Osteoblast (primary cell): ENCODE results near the gene KANK2. TPM values are rescaled to one million over a fixed set of nuclear protein-coding genes. Genes with fewer than 3 reads are reported as not detected.

Experiments used
- DNase-seq: peaks from one replicate; pipeline ENCODE4 v3.0.0; 2011; ENCODE audit warnings: low spot score, mixed read lengths; ENCODE audit not compliant: insufficient read length; ENCODE audit errors: missing footprints
- H2AFZ ChIP-seq: 2 replicates; pipeline ENCODE4 v1.6.0; 2011; ENCODE audit warnings: mild to moderate bottlenecking, low read length
- H3K27ac ChIP-seq: 2 replicates; pipeline ENCODE4 v1.5.1; 2011; ENCODE audit warnings: mild to moderate bottlenecking, low read depth, low read length, moderate library complexity
- H3K27me3 ChIP-seq: 2 replicates; pipeline ENCODE4 v1.6.0; 2012; ENCODE audit warnings: mild to moderate bottlenecking, control low read depth, inconsistent platforms, low read length, moderate library complexity; ENCODE audit not compliant: insufficient read depth
- H3K36me3 ChIP-seq: 2 replicates; pipeline ENCODE4 v1.5.1; 2011; ENCODE audit warnings: mild to moderate bottlenecking, low read length, control low read depth, moderate library complexity; ENCODE audit not compliant: insufficient read depth
- H3K4me1 ChIP-seq: 2 replicates; pipeline ENCODE4 v1.5.1; 2011; ENCODE audit warnings: mild to moderate bottlenecking, low read length, control low read depth, moderate library complexity; ENCODE audit not compliant: insufficient read depth
- H3K4me2 ChIP-seq: 2 replicates; pipeline ENCODE4 v1.6.0; 2011; ENCODE audit warnings: mild to moderate bottlenecking, low read length; ENCODE audit not compliant: insufficient read depth
- H3K4me3 ChIP-seq: fragments of 200-600 bp; sonication (generic); 3 replicates; pipeline ENCODE4 v1.5.1; 2012; ENCODE audit warnings: mild to moderate bottlenecking, low read length, inconsistent platforms; ENCODE audit not compliant: insufficient read depth
- H3K79me2 ChIP-seq: 2 replicates; pipeline ENCODE4 v1.6.0; 2012; ENCODE audit warnings: mild to moderate bottlenecking, low read length, control low read depth, inconsistent platforms; ENCODE audit not compliant: insufficient read depth
- H3K9me3 ChIP-seq: 2 replicates; pipeline ENCODE4 v1.5.1; 2011; ENCODE audit warnings: low read depth, low read length, control low read depth
- H4K20me1 ChIP-seq: 2 replicates; pipeline ENCODE4 v1.6.0; 2012; ENCODE audit warnings: mild to moderate bottlenecking, low read length, control low read depth; ENCODE audit not compliant: insufficient read depth
- total RNA-seq: library from RNA; depleted of rRNA; stranded (reverse); fragments of >200 nt; gene quantifications from 2 replicates; pipeline ENCODE4 v1.2.3, GENCODE V29; 2012
- TF ChIP-seq, protein P1 (sequence below): IDR thresholded peaks from 2 replicates; pipeline ENCODE4 v1.5.1; 2011; ENCODE audit warnings: mild to moderate bottlenecking, low read depth, low read length, moderate library complexity; ENCODE audit errors: extremely low read depth

Gene KANK2
- total RNA-seq, 1 donor = 295 TPM

DNA sequence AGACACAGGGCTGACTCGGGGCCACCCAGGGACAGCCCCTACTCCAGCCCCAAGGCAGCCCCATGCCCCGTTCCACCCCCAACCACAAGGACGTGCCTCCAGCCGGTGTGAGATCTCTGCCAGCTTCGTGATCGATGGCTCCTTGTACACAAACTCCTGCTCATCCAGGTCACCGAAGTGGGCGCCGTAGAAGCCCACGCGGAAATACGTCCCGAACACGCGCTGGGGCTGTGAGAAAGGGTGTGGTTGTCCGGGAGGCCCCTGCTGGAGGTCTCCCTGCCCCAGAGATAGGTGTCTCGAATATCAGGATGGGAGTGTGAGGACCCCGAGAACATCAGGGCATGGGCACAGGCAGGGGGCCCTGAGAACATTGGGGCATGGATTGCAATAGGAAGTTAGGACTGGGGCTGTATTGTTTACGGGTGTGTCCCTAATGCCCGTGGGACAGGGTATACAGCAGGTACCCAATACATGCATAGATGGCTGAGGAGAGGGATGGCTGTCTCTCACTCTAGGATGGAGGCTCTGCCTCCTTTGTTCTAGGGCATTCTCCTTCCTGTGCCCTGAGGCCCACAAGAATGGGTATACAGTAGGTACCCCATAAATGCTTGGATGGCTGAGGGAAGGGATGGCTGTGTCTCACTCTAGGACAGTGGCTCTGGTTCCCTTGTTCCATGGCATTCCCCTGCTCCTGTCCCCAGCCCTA lies 5.3 kb upstream of the KANK2 start:
- Histone ChIP-seq H2AFZ (no peak overlapping the region), H3K27me3 (no peaks in the 10 kb centered on the region), H3K4me1 (peaks cover 23% of the 10 kb centered on the region), H4K20me1 (no peaks in the 10 kb centered on the region), H3K4me3 (peak overlapping the region; percentile 8), H3K36me3 (no peaks in the 10 kb centered on the region), H3K27ac (peak overlapping the region; percentile 85), H3K4me2 (peak overlapping the region; percentile 50), H3K9me3 (no peaks in the 10 kb centered on the region), H3K79me2 (no peaks in the 10 kb centered on the region)
- TF ChIP-seq, protein P1, sequence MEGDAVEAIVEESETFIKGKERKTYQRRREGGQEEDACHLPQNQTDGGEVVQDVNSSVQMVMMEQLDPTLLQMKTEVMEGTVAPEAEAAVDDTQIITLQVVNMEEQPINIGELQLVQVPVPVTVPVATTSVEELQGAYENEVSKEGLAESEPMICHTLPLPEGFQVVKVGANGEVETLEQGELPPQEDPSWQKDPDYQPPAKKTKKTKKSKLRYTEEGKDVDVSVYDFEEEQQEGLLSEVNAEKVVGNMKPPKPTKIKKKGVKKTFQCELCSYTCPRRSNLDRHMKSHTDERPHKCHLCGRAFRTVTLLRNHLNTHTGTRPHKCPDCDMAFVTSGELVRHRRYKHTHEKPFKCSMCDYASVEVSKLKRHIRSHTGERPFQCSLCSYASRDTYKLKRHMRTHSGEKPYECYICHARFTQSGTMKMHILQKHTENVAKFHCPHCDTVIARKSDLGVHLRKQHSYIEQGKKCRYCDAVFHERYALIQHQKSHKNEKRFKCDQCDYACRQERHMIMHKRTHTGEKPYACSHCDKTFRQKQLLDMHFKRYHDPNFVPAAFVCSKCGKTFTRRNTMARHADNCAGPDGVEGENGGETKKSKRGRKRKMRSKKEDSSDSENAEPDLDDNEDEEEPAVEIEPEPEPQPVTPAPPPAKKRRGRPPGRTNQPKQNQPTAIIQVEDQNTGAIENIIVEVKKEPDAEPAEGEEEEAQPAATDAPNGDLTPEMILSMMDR = no peak
- peak; percentile 88 for DNase-seq

DNA sequence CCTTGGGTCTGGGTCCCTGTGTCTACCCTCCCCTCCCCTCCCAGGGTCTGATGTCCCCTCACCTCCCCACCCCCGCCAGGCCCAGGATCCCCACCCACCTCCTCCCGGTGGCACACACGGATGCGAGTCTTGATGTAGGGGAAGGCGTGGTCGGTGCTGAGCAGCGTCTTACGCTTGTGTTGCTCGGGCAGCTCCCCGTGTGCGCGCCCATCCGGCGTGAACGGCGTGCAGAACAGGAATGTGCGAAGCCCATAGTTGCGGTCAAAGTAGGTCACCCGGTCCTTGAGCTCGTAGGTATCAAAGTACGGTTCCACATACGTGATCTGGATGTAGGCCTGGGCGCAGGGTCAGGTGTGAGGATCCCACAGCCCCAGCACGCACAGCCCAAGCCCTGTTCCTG lies 4.4 kb upstream of the KANK2 start:
- Histone ChIP-seq H4K20me1 (no peaks in the 10 kb centered on the region), H3K27me3 (no peaks in the 10 kb centered on the region), H3K4me1 (peaks cover 23% of the 10 kb centered on the region), H3K36me3 (no peaks in the 10 kb centered on the region), H2AFZ (no peak overlapping the region), H3K4me2 (no peak overlapping the region), H3K27ac (no peak overlapping the region), H3K4me3 (no peak overlapping the region), H3K79me2 (peaks cover 5% of the 10 kb centered on the region), H3K9me3 (no peaks in the 10 kb centered on the region)
- peak; percentile 46 for DNase-seq
- TF ChIP-seq, protein P1 = no peak

DNA sequence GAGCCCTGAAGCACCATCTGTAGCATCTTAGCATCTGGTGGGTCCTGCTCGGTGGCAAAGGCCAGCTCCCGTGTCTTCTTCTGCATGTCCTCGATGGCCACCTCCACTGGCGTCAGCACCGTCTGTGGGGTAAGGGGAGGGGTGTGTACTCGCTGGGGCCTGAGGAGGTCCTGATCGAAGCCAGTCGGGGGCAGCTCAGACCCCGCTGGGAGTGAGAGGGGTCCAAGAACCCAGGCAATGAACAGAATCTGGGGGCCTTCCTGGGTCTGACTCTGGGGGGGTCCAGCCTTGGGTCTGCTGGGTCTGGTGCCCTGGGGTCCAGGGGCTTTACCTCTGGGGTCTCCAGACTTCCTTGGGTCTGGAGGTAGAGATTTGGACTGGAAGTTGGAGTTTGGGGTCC lies 3.6 kb upstream of the KANK2 start:
- Histone ChIP-seq H2AFZ (no peak overlapping the region), H3K4me2 (no peak overlapping the region), H3K4me1 (peaks cover 23% of the 10 kb centered on the region), H3K36me3 (no peaks in the 10 kb centered on the region), H3K79me2 (peaks cover 13% of the 10 kb centered on the region), H3K27me3 (no peaks in the 10 kb centered on the region), H4K20me1 (peaks cover 5% of the 10 kb centered on the region), H3K4me3 (no peak overlapping the region), H3K27ac (no peak overlapping the region), H3K9me3 (no peaks in the 10 kb centered on the region)
- TF ChIP-seq, protein P1 = no peak
- DNase-seq = peak; percentile 78

DNA sequence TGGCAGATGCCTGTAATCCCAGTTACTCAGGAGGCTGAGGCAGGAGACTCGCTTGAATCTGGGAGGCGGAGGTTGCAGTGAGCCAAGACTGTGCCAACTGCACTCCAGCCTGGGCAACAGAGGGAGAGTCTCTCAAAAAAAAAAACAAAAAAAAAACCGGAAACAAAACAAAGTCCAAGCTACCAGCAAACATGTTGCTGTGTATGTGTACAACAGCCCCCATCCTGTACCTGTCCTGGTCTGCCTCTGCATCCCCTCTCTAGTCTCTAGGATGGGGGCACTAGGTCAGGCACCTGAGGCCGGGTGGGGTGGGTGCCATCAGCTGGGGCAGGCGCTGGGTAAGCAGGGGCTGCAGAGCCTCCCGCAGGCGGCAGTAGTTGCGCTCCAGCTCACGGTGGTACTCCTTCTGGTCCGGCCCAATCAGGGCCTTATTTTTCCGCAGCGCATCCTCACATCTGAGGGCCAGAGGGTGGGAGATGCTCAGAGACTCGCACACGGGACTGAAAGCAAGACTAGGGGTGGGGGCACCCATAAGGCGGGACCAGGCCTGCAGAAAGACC lies 2.8 kb upstream of the KANK2 start:
- no peaks in the 10 kb centered on the region for H3K36me3 ChIP-seq
- peaks cover 10% of the 10 kb centered on the region for H4K20me1 ChIP-seq
- no peak overlapping the region for H2AFZ ChIP-seq
- no peaks in the 10 kb centered on the region for H3K27me3 ChIP-seq
- no peaks in the 10 kb centered on the region for H3K9me3 ChIP-seq
- TF ChIP-seq, protein P1 = no peak
- H3K4me2 ChIP-seq = no peak overlapping the region
- H3K4me1 ChIP-seq = peaks cover 29% of the 10 kb centered on the region
- no peak overlapping the region for H3K27ac ChIP-seq
- peaks cover 21% of the 10 kb centered on the region for H3K79me2 ChIP-seq
- H3K4me3 ChIP-seq = no peak overlapping the region
- peak; percentile 45 for DNase-seq
